Measurements from ENCODE around the gene MRPL36.
A peak's percentile ranks its signal among the peaks of the same experiment; 100 is the strongest.
"Not testable (repeated sequence)": the region's sequence is repeated elsewhere in the genome, so short reads cannot be mapped to it uniquely, and the experiment has no call there.

Gene MRPL36

GRCh38 chr5:1799602-1800471, at the start of gene MRPL36:
Gene MRPL36, minus strand, starts transcription at chr5:1799837. Its CDS starts 902 bp downstream, at chr5:1798935.
- TF ChIP-seq CTCF (IDR thresholded peaks at IDR 0.05), result no peak

GRCh38 chr5:1847611-1848010, 48.0 kb upstream of the MRPL36 start:
- no peak for DNase-seq (ENCODE audit: low spot score)
- H3K4me3 ChIP-seq, result no peak overlapping the region
- no peak overlapping the region for H3K27ac ChIP-seq
- TF ChIP-seq CTCF (IDR thresholded peaks at IDR 0.05), result no peak

More at GRCh38 chr5:1799602-1800471, at the start of gene MRPL36:
- DNase-seq (ENCODE audit: low spot score), result peak; percentile 93
- Histone ChIP-seq H3K4me3 (peak within 1 kb of the TSS; percentile 91), H3K27ac (peak within 1 kb of the TSS; percentile 25 to 88)

DNA sequence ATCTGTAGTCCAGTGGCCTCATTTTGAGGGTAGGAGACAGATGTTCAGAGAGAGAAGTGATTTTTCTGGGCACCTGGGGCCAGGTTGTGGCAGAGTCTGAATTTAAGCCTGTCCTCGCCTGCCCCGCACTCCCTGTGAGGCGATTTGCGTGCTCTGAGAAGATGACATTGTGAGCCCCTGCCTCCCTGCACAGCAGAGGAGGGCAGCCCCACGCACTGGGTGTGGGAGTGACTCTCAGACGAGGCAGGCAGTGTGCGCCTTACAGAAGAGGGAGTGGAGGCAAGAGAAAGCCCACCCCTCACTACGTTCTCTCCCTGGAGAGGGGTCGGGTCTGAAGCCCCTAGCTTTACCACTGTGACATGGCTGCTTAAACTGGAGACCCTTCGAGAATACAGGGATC, 47.4 kb upstream of the MRPL36 start:
- no peak for DNase-seq (ENCODE audit: low spot score)
- no peak overlapping the region for H3K27ac ChIP-seq
- H3K4me3 ChIP-seq, result no peak overlapping the region
- no peak for TF ChIP-seq CTCF (IDR thresholded peaks at IDR 0.05)

GRCh38 chr5:1846583-1846982, 46.9 kb upstream of the MRPL36 start:
- no peak for DNase-seq (ENCODE audit: low spot score)
- Histone ChIP-seq H3K27ac (no peak overlapping the region), H3K4me3 (no peak overlapping the region)
- no peak for TF ChIP-seq CTCF (IDR thresholded peaks at IDR 0.05)

DNA sequence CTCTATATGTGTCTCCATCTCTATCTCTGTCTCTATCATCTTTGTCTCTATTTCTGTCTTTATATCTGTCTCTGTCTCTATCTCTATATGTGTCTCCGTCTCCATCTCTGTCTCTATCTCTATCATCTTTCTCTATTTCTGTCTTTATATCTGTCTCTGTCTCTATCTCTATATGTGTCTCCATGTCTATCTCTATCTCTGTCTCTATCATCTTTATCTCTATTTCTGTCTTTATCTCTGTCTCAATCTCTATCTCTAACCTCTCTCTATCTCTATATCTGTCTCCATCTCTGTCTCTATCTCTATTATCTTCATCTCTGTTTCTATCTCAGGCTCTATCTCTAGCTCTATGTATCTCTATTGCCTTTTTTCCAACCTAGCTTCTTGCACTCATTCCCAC, 46.1 kb upstream of the MRPL36 start:
- DNase-seq (ENCODE audit: low spot score), result no peak
- no peak for TF ChIP-seq CTCF (IDR thresholded peaks at IDR 0.05)
- Histone ChIP-seq H3K27ac (no peak overlapping the region), H3K4me3 (no peak overlapping the region)

DNA sequence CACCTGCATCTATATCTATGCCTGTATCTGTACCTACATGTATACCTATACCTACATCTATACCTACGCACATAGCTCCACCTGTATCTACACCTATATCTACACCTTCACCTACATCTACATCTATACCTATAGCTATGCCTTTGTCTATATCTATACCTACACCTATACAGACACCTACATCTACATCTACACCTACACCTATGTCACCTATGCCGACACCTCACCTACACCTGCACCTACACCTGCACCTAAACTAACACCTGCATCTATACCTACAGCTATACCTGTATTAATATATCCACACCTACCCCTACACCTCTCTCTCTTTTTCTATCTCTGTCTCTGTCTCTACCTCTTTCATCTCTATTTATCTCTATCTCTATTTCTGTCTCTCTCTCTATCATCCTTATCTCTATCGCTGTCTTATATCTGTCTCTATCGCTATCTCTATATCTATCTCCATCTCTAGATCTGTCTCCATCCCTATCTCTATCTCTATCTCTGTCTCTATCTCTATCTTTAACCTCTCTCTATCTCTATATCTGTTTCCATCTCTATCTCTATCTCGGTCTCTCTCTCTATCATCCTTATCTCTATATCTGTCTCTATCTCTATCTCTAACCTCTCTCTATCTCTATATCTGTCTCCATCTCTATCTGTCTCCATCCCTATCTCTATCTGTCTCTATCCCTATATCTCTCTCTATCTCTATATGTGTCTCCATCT, 45.2 kb upstream of the MRPL36 start:
- no peak overlapping the region for H3K4me3 ChIP-seq
- no peak for DNase-seq (ENCODE audit: low spot score)
- no peak for TF ChIP-seq CTCF (IDR thresholded peaks at IDR 0.05)
- H3K27ac ChIP-seq, result no peak overlapping the region

DNA sequence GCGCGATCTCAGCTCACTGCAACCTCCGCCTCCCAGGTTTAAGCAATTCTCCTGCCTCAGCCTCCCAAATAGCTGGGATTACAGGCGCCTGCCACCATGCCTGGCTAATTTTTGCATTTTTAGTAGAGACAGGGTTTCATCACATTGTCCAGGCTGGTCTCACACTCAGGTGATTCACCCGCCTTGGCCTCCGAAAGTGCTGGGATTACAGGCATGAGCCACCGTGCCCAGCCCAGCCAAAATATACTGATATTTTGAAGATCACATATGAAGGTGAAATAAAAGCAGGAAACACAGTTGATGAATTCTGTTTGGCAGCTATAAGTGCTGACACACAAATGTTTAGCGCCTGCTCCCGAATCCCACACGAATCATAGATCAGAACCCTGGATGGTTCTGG, 44.1 kb upstream of the MRPL36 start:
- not testable (repeated sequence) for DNase-seq (ENCODE audit: low spot score); H3K27ac ChIP-seq; H3K4me3 ChIP-seq

All from coronary artery (tissue), 2 donors.